ENCODE data around the gene BPIFA1. TPM values are rescaled to one million over a fixed set of nuclear protein-coding genes. Genes with fewer than 3 reads are reported as not detected.

Gene BPIFA1
- total RNA-seq, 6 experiments from 2014 or later: not detected

- intact Hi-C loops (cut with DNase I): no loop called here
- DNase-seq: no peak
- Histone ChIP-seq H3K27me3 (no peaks in the 10 kb centered on the region), H3K27ac (no peak overlapping the region), H3K9me3 (no peaks in the 10 kb centered on the region), H3K4me1 (no peaks in the 10 kb centered on the region), H3K36me3 (no peaks in the 10 kb centered on the region), H3K4me3 (no peak overlapping the region)
- 67% methylated on average over 1 of the region's 2 CpGs for WGBS (ENCODE audit: insufficient coverage, low coverage, low lambda C conversion rate, missing lambda C conversion rate)
- no peak for ATAC-seq
- TF ChIP-seq CTCF (IDR thresholded peaks at IDR 0.05): no peak
- TF ChIP-seq POLR2A (IDR thresholded peaks at IDR 0.05): no peak
Measured at GRCh38 chr20:33234050-33234449, 1.7 kb upstream of the BPIFA1 start.

GRCh38 chr20:33236351-33236750 is 555 bp downstream of the BPIFA1 start:
- no peaks in the 10 kb centered on the region for H3K27me3 ChIP-seq
- WGBS (ENCODE audit: insufficient coverage, low coverage, low lambda C conversion rate, missing lambda C conversion rate): 71% methylated on average over 1 of the region's 1 CpG
- H3K9me3 ChIP-seq: no peaks in the 10 kb centered on the region
- no peak overlapping the region for H3K27ac ChIP-seq
- intact Hi-C loops (cut with DNase I): no loop called here
- no peak overlapping the region for H3K4me3 ChIP-seq
- TF ChIP-seq POLR2A (IDR thresholded peaks at IDR 0.05) (no peak), CTCF (IDR thresholded peaks at IDR 0.05) (no peak)
- no peaks in the 10 kb centered on the region for H3K36me3 ChIP-seq
- no peak for ATAC-seq
- no peak for DNase-seq
- H3K4me1 ChIP-seq: no peaks in the 10 kb centered on the region

- intact Hi-C loops (cut with DNase I): no loop called here
- DNase-seq: no peak
- H3K36me3 ChIP-seq: no peaks in the 10 kb centered on the region
- no peak for TF ChIP-seq POLR2A (IDR thresholded peaks at IDR 0.05)
- no peak for TF ChIP-seq CTCF (IDR thresholded peaks at IDR 0.05)
- no peaks in the 10 kb centered on the region for H3K4me1 ChIP-seq
- H3K27me3 ChIP-seq: no peaks in the 10 kb centered on the region
- no peak overlapping the region for H3K4me3 ChIP-seq
- H3K9me3 ChIP-seq: no peaks in the 10 kb centered on the region
- no CpG with 5 or more reads among the region's 6 CpGs for WGBS (ENCODE audit: insufficient coverage, low coverage, low lambda C conversion rate, missing lambda C conversion rate)
- no peak for ATAC-seq
- H3K27ac ChIP-seq: no peak overlapping the region
Measured at GRCh38 chr20:33237989-33238388, 2.2 kb downstream of the BPIFA1 start.

- Histone ChIP-seq H3K27ac (no peak overlapping the region), H3K27me3 (no peaks in the 10 kb centered on the region), H3K9me3 (no peaks in the 10 kb centered on the region), H3K4me3 (no peak overlapping the region), H3K36me3 (no peaks in the 10 kb centered on the region), H3K4me1 (no peaks in the 10 kb centered on the region)
- TF ChIP-seq CTCF (IDR thresholded peaks at IDR 0.05): no peak
- TF ChIP-seq POLR2A (IDR thresholded peaks at IDR 0.05): no peak
- intact Hi-C loops (cut with DNase I): no loop called here
- no peak for ATAC-seq
- DNase-seq: no peak
- 0% methylated on average over 1 of the region's 1 CpG for WGBS (ENCODE audit: insufficient coverage, low coverage, low lambda C conversion rate, missing lambda C conversion rate)
Measured at GRCh38 chr20:33239418-33239817, 3.6 kb downstream of the BPIFA1 start.
